NT2/D1 (cell line): Measurements from ENCODE around the gene MTRF1.

Experiments
- SUZ12 ChIP-seq: IDR thresholded peaks from 2 replicates; pipeline ENCODE4 v1.6.1; 2011; ENCODE audit not compliant: insufficient read length, insufficient read depth; ENCODE audit errors: extremely low read depth
- ZNF274 ChIP-seq: IDR thresholded peaks from 2 replicates; pipeline ENCODE4 v1.6.1; 2011; ENCODE audit warnings: mild to moderate bottlenecking, low read depth, low read length

GRCh38 chr13:41286370-41286769 lies 23.0 kb upstream of the MTRF1 start:
- TF ChIP-seq SUZ12: no peak
- no peak for TF ChIP-seq ZNF274
